ENCODE results near the gene SPATA25. TPM values are rescaled to one million over a fixed set of nuclear protein-coding genes. Genes with fewer than 3 reads are reported as not detected.

SPATA25 gene
- total and polyA plus RNA-seq, 4 donors, result 0.77 to 3.8 (median 1.6) TPM

DNA sequence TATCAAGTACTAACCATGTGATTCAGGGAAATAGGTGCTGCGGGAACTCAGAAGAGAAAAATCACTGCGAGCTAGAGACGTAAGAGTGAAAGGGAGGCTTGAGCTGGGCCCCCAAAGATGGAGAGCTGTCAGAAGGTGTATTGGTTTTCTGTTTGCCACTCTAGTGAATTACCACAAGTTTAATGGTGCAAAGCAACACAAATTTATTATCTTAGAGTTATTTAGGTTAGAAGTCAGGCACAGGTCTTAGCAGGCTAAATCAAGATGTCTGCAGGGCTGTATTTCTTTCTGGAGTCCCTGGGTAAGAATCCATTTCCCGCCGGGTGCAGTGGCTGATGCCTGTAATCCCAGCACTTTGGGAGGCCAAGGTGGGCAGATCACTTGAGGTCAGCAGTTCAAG, 27.5 kb downstream of the SPATA25 start:
- H3K36me3 ChIP-seq (ENCODE audit: control insufficient read depth in 4 of 4, insufficient read depth in 4 of 4, low read length in 4 of 4), result peaks cover 0 to 4% (median 0%) of the 10 kb centered on the region in 4 donors
- no peak for ATAC-seq (ENCODE audit: insufficient read depth, low FRiP score)
- H3K27me3 ChIP-seq (ENCODE audit: control insufficient read depth in 3 of 3, insufficient read depth in 3 of 3, low read length in 2 of 3), result no peaks in the 10 kb centered on the region
- 96 to 99% methylated on average over 5 of the region's 5 CpGs for WGBS, 2 donors
- no peak overlapping the region for H3K27ac ChIP-seq (ENCODE audit: low read depth in 1 of 2, low read length in 1 of 2)
- H3K9me3 ChIP-seq (ENCODE audit: control insufficient read depth in 4 of 4, insufficient read depth in 3 of 4, low read length in 3 of 4), result no peaks in the 10 kb centered on the region
- DNase-seq, result no peak
- H3K4me3 ChIP-seq, result no peak overlapping the region
- no peak overlapping the region for H3K9ac ChIP-seq (ENCODE audit: insufficient read depth in 1 of 2, low read length in 2 of 2)
- TF ChIP-seq, protein P1, sequence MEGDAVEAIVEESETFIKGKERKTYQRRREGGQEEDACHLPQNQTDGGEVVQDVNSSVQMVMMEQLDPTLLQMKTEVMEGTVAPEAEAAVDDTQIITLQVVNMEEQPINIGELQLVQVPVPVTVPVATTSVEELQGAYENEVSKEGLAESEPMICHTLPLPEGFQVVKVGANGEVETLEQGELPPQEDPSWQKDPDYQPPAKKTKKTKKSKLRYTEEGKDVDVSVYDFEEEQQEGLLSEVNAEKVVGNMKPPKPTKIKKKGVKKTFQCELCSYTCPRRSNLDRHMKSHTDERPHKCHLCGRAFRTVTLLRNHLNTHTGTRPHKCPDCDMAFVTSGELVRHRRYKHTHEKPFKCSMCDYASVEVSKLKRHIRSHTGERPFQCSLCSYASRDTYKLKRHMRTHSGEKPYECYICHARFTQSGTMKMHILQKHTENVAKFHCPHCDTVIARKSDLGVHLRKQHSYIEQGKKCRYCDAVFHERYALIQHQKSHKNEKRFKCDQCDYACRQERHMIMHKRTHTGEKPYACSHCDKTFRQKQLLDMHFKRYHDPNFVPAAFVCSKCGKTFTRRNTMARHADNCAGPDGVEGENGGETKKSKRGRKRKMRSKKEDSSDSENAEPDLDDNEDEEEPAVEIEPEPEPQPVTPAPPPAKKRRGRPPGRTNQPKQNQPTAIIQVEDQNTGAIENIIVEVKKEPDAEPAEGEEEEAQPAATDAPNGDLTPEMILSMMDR (IDR thresholded peaks at IDR 0.05; ENCODE audit: control extremely low read depth, extremely low read depth), result no peak
- peaks cover 2 to 19% (median 13%) of the 10 kb centered on the region in 5 donors for H3K4me1 ChIP-seq (ENCODE audit: control insufficient read depth in 5 of 5, insufficient read depth in 5 of 5, low read length in 5 of 5)

DNA sequence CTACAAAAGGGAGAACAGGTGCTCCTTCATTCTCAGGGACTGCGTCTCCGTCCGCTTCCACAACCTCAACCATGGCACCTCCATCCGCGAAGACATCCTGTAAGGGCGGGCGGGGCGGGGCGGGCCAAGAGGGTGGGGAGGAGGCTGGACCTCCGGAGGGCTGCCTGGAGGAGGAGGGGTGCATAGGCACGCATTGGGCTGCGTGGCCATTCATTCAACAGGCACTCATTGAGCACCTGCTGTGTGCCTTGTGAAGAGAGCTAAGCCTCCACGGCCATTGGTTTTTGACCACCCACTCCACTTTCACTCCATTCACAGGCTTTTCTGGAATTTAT, 29.6 kb downstream of the SPATA25 start:
- Histone ChIP-seq H3K4me1 (ENCODE audit: control insufficient read depth in 5 of 5, insufficient read depth in 5 of 5, low read length in 5 of 5) (peaks cover 2 to 19% (median 13%) of the 10 kb centered on the region in 5 donors), H3K4me3 (peak overlapping the region; percentile 45), H3K9me3 (ENCODE audit: control insufficient read depth in 4 of 4, insufficient read depth in 3 of 4, low read length in 3 of 4) (no peaks in the 10 kb centered on the region), H3K9ac (ENCODE audit: insufficient read depth in 1 of 2, low read length in 2 of 2) (peak overlapping the region in 1 of 2 donors; percentile 67), H3K27me3 (ENCODE audit: control insufficient read depth in 3 of 3, insufficient read depth in 3 of 3, low read length in 2 of 3) (no peaks in the 10 kb centered on the region), H3K27ac (ENCODE audit: low read depth in 1 of 2, low read length in 1 of 2) (peak overlapping the region; percentile 65 to 77), H3K36me3 (ENCODE audit: control insufficient read depth in 4 of 4, insufficient read depth in 4 of 4, low read length in 4 of 4) (peaks cover 0 to 8% (median 3%) of the 10 kb centered on the region in 4 donors)
- DNase-seq (peak in 1 of 3 donors; percentile 26), ATAC-seq (ENCODE audit: insufficient read depth, low FRiP score) (peak; percentile 10)
- TF ChIP-seq, protein P1 (IDR thresholded peaks at IDR 0.05; ENCODE audit: control extremely low read depth, extremely low read depth), result no peak
- WGBS, 2 donors, result 6 to 10% methylated on average over 13 of the region's 13 CpGs

DNA sequence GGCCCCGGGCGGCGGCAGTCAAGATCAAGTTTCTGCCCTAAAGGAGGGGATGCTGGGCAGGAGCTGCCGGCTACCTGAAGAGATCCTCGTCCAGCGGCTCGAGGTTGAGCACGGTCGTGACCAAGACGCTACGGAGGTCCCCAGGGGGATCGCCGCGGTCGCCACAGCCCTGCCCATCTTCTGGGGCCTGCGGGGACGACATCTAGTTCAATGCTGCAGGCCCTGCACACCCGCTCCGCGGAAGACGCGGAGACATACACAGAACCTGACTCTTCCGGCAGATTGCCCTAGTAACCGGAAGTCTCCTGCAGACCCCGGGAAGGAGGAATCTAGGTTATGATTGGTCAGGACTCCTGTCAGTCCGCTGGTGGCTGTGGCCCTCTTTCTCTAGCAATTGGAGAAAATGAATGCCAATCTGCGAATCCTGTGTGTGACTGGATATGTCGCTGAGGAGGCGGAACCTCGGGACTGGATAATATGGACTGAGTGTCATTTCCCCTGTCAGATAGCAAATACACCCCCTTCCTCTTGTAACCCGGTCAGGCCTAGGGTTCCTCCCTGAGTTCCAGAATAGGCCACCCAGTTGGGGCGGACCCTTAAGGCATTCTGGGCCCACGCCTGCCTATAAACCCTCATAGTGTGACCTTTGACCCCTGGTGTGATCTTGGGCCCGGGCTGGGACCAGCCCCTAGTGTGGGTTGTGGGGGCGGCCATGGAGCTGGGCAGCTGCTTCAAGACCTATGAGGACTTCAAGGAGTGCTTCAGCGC, 30.1 kb downstream of the SPATA25 start, which contains the start of the genes ACOT8 and ZSWIM3:
ACOT8 (minus strand) TSS at position 279 of the 768 bp plus-strand sequence; CDS start at position 202, 77 bp downstream.
ZSWIM3 (plus strand) TSS at position 501 of the 768 bp plus-strand sequence; CDS start at position 713, 212 bp downstream.
- WGBS, 2 donors, result 0% methylated on average over 35 to 36 of the region's 36 CpGs
- peaks cover 0 to 8% (median 3%) of the 10 kb centered on the region in 4 donors for H3K36me3 ChIP-seq (ENCODE audit: control insufficient read depth in 4 of 4, insufficient read depth in 4 of 4, low read length in 4 of 4)
- H3K9ac ChIP-seq (ENCODE audit: insufficient read depth in 1 of 2, low read length in 2 of 2), result peak within 1 kb of the TSS; percentile 55 to 67
- peaks cover 2 to 19% (median 13%) of the 10 kb centered on the region in 5 donors for H3K4me1 ChIP-seq (ENCODE audit: control insufficient read depth in 5 of 5, insufficient read depth in 5 of 5, low read length in 5 of 5)
- no peaks in the 10 kb centered on the region for H3K9me3 ChIP-seq (ENCODE audit: control insufficient read depth in 4 of 4, insufficient read depth in 3 of 4, low read length in 3 of 4)
- TF ChIP-seq, protein P1 (IDR thresholded peaks at IDR 0.05; ENCODE audit: control extremely low read depth, extremely low read depth), result no peak
- H3K27ac ChIP-seq (ENCODE audit: low read depth in 1 of 2, low read length in 1 of 2), result peak within 1 kb of the TSS; percentile 77 to 81
- H3K4me3 ChIP-seq, result peak within 1 kb of the TSS; percentile 92
- ATAC-seq (ENCODE audit: insufficient read depth, low FRiP score) (peak; percentile 99), DNase-seq (peak; percentile 98 to 100 (median 100))
- H3K27me3 ChIP-seq (ENCODE audit: control insufficient read depth in 3 of 3, insufficient read depth in 3 of 3, low read length in 2 of 3), result no peaks in the 10 kb centered on the region
